CD4-positive, alpha-beta T cell treated with Interleukin-6 for 4 hours (primary cell): ENCODE results near the gene SHB.

Experiments used
- DNase-seq: peaks from one replicate; pipeline ENCODE4 v3.0.0-alpha.2; 2020; ENCODE audit warnings: mixed read lengths

The SHB gene

DNA sequence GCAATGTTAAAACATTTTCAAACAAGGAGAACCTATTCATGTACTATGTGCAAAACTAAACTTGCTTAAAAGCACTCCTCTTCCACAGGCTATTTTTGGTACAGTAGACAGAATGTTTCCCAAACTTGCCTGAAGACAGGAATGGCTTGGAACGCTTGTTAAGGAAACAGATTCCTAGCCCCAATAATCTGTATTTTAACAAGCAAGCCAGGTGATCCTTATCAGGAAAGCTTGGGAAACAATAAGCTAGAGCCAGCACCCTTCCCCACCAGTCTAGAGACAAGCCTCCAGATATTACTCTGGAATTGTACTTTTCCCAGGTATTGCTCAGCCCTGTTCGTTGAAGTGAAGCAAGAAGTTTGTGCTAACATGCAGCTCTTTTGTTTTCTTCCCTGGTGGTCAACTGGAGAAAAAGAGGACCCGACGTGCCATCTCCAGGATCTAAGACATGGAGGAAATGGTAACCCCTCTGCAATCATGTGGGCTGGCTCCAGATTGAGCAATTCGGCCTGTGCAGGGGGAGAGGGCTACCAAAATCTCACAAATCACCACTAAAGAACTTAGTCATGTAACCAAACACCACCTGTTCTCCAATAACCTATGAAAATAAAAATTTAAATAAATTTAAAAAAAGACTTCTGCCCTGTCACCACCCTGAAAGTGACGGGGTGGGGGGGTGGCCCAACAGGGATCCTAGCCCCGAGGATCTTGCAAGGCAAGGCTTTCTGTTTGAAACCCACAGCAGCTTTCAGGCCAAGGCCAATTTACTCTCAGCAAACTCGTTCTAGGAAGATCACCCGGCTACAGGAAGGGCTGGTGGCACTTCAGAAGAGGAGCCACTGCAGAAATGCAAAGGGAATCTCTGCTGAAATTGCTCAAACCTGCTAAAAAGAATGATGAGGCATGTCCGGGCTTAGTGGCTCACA lies 48.6 kb downstream of the SHB start:
- no peak for DNase-seq

DNA sequence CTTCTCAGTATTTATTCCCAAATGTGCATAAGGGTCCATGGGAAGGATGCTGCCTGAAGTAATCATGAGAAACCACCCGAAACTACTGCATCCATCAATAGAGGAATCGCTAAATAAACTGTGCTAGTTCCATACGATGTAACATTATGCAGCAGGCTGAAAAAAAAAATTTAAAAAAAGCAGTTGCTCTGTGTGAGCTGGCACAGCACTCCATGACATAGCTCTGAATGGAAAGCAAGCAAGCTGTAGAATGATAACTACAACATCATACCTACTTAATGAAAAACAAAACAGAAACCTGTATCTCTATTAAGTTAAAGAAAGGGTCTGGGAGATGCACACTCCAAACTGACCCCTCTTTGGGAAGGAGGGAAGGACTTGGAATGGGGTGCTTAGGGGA lies 49.3 kb downstream of the SHB start:
- no peak for DNase-seq

DNA sequence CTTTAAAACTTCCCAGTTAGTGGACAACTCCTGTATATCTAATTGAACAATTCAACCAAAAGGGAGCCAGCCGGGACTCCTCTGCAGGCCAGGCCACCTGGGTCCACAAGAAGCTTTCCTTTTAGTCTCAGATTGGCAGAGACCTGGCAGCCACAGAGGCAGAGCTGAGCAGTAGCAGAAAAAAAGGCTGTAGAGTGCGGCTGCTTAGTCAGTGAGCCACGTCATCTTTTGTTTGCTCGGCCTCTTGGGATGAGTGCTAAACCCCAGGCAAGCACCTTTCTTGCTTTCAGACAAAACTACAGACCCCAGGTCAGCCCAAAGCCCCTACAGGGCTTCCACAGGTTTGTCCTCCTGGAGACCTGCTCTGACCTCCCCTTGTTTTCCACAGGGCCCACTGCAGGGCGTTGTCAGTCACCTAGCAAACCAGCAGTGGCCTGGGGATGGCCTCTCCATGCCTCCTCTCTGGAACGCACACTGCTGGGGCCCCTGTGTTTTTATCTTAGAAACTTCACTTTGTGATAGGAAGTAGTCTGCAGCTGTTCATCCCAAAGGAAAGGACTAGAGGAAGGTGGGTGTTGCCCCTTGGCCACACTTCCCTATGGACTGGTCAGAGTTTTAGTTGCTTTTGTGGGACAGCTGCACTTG lies 49.9 kb downstream of the SHB start:
- DNase-seq: no peak

DNA sequence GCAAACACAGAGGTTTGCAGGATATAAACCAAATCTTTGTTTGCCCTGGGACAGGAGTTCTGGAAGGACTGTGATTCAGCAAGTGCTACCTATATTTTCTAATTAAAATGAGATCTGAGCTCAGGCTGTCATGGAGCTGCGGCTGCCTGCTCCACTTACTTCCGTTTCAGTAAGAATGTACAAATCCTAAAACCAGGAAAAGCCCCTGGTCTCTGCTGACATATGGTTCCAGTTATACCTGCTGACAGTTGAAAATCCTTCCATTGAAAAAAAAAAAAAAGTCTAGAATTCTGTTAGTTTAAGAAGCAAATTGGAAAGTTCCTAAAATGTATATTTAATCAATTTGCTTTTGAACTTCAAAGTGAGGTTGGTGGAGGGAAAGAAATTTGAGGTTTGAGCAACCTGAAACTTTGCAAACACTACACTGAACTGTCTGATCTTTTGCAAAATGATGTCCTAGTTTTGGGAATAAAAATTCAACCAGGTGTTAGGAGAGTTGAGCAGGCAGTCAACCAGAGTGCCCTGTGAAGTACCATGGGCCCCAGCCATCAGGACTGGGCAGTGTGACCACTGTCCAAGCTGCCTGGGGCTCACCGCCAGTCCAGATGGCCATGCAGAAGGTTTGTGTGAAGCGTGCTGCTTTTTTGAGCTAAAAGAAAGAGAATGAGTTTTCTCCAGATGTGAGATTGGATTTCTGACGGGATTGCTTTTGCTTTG lies 50.6 kb downstream of the SHB start:
- DNase-seq: no peak

DNA sequence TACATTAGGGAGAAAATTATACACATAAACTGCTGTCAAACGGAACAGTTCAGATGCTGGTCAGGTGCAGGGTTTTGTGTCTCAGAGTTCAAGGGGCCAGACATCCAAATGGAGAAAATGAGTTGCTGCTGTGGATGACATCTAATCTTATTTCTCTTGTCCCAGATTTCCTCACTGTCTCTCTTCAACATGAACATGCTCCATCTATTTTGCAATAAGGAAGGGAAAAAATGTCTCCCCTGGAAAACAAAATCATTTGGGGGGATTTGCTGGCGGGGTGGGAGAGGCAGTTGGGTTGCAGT lies 51.2 kb downstream of the SHB start:
- DNase-seq: no peak

DNA sequence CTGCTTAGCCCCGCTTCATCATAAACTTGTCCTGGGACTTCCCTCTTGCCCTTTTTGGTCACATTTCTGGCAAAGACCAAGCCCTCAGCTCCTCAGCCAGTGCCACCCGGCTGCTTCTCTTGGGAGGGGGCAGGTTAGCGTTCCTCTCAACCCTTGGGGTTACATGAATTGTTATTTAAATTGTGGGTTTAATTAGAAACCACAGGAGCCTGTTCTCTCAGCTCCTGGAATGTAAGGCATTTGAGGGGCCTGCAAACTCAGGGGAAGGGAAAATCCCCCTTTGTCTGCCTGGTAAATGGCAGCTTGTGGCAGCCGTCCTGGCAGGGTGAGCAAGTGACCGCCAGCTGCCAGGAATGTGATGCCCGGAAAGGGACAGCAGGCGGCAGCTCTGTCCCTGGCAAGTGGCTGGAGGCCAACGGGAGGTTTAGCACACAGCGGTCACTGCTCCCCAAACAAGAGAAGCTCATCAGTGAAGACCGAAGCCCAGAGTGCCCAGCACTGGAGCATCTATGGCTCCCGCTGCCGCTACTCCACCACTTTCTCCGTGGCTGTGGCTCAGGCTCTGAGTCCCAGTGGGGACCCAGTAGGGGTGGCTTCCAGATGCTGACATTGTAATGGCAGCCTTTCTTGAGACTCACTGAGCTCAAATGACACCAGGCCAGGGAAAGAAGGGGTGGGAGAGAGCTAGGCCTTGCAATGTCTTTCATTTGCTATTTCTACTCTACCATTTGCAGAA lies 51.7 kb downstream of the SHB start:
- no peak for DNase-seq

DNA sequence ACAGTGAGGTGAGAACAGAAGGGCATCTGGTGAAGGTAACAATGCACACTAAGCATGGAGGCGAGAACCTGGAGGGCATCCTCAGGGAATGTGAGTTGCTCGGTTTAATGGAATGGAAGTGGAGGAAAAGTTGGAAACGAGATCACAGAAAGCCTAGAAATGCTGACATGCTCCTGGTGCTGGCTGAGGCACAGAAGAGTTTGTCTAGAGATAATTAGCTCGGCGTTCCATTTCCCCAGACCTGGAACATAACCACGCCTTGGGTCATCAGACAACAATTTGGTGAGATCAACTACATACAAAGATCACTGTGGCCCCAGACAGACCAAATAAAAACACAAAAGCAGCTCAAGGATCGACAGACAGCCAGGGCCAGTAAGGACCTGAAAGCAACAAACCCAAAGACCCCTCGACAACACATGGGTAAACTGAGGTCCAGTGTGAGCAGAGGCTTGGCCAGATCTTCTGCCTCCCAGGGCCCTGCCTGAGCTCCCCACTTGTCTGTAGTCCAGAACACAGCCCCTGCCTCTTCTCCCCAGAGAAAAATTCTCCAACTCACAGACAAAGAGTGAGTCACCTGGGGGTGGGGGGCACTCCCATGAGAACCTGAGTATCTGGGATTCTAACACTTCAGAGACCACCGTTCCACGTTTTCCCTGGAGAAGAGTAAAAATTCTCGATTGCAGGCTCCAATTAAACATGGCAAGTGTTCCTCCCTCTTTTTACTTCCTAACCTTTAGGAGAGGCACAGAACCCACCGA lies 52.5 kb downstream of the SHB start:
- DNase-seq: no peak

DNA sequence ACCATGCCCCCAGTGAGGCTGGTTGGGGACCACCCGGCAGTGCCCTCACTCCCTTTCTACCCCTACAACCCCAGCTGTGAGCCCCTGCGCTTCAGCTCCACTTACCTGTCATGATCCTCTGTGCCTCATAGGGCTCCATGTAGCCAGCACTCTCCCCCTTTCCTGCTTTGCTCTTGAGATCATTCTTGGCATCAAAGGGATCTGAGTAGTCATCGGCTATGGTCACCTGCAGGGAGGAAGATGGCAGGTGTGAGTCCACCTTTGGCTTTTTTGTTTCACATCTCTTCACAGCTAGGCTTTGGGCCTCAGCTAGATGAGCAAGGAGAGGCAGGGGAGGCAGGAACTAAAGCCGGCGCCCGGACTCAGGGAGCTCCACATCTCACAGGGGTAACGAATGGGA lies 53.1 kb downstream of the SHB start:
- no peak for DNase-seq

DNA sequence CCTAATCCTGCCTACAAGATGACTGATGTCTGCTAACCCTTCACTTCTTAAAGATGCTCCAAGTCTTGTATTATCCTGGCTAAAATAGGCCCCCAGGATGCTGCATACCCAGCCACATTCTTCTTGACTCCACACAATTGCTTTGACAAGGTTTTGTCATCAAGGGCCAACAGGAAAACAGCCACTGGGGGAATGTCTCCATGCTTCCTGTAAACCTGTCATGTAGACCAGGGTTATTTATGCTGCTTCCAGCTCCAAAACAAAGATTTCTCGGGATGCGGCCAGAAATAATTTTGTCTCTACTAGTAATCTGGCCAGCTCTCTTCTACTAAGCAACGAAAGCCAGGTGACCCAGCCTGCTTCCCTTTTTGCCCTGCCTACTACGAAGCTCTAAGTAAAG lies 53.8 kb downstream of the SHB start:
- no peak for DNase-seq

DNA sequence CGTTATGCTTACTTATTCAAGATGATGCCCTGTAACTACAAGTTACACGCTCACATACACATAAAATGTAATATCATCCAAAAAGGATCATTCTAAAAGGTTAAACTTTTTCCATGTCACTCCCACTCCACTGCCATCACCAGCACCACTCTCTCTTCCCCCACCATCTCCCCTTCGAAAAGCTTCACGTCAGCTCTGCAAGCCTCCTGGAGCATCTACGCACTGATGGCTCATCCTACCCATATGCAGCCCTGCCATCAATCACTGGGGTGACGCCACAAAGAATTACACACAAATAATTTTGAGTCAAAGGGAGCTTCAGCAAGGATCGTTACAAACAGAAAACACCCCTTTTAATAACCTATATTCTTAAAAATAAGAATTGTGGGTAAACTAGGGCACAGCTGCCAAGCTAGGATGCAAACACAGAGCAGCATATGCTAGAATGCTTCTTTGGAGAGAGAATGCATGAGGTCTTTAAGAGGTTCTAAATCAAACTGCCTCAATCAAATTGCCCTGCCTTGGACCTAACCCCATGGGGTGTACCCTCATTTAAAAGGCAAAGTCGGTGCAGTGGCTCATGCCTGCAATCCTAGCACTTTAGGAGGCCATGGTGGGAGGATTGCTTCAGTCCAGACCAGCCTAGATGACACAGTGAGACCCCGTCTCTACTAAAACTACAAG lies 56.1 kb downstream of the SHB start:
- no peak for DNase-seq

DNA sequence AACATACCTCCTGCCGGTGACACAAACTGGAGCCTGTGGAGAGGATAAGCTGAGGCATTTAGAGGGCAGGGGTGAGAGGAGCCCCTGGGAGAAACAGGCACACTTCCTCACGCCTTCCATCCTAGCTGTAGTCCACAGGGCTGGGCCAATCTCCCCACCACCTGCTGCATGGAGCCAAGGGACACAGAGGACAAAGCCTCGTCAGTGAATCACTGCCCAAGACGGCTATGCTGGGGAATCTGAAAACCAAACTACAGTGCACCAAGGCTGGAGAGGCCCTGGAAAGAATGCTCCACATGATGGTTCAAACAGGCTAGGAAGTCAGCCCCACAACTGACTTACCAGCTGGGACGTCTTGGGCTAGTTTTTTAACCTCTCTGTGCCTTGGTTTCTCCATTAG lies 57.0 kb downstream of the SHB start:
- DNase-seq: no peak

DNA sequence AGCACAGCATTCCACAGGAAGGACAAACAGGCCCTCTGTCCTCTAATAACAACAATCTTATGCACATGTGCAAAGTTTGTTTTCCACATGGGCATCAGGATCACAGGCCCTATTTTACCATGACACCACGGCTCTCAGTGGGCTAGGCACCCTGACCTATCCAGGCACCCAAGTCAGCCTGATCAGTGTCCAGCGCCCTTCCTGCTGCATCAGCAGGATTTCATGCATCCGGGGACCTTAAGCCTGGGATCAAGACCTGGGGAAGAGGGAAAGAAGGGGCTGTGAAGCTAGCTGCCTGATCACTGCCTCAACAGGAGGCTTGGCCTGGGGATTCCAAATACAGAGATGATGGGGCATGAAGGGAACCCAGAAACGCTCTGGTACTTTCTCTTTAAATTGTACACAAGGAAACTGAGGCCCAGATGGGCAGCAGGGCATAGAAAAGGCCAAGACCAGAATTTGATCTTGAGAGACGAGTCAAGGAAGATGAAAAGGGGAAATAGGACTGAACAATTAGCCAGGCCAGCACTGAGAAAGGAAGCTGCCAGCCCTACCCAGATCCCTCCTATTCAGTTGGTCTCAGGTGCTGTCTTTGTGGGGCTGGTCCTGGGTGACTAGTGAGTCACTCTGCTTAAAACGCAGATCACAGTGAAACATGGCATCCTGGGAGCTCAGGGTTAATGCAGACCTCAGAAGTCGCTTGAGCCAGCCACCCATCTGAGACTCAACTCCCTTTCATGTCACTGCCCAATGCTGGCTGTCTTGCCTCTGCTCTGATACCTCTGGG lies 57.9 kb downstream of the SHB start:
- DNase-seq: no peak

DNA sequence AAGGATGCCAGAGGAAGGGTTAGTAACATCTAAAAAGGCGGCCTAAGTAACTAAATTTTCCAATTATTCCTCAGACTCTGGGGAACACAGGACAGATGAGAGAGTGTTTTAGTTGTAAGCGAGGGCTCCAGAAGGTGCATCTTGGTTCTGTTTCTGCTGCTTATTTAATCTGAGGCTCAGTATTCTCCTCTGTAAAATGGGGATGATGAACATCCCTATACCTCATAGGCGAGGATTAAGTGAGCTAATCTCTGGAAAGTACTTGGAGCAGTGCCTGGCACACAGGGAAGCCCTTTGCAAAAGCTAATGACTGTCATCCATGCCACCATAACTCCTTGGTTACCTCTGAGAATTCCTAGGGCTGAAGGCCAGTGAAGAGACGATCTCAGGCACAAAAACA lies 59.0 kb downstream of the SHB start:
- no peak for DNase-seq

DNA sequence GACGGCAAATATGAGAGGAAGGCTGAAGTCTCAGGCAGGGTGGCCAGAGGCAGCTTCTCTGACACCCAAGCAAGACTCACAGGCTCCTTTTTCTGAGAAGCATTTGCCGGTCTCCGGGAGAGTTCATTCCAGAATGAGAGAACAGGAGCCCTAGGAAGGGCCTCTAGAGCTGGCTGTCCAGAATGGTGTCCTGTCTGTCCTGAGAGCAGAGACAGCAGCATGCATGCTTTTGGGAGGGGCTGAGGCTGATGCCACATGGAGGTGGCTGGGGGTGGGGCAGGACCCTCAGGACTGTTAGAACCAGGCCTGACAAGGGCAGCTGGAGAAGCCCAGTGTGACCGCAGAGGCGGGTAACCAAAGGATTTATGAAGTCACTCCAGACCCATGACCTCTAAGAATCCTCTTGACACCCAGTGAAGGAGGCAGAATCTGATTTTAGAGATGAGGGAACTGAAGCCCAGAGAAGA lies 60.0 kb downstream of the SHB start:
- no peak for DNase-seq

DNA sequence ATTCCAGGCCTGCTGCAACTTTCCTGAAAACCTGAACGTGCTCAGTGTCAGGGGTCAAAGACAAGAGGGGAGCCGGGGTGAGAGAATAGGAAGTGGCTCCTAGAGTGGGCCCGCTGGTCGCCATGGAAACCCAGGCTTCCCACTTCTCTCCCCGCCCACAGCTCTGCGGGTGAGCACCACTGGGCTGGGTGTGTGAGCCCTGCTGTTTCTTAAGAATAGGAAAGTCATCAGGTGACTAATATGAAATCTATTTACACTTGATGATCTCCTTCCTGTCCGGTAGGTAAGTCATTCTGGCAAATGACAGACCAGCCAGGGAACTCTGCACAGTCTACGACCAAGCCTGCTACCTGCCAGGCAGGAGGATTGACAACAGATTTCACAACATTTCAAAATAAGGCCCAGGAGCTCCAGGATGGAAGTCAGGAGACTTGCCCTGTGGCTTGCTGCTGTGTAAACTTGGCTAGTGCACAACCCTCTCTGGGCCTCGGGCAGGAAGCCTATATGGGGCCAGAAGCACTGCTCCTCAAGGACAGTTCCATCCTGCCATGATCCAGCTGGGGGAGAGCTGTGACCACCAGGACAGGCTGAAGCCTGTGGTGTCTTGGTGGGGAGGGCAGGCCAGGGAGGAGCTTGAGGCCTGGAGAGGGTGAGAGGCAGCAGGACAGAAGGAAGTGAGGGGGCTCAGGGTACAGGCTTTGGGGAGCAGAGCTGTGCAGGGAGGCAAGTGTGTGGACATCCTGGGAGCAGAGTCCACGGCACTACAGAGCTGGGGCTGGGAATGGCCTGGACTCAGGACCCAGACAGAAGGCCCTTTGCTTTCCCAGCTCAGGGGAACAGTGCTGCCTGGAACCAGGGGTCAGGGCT lies 60.6 kb downstream of the SHB start:
- no peak for DNase-seq

DNA sequence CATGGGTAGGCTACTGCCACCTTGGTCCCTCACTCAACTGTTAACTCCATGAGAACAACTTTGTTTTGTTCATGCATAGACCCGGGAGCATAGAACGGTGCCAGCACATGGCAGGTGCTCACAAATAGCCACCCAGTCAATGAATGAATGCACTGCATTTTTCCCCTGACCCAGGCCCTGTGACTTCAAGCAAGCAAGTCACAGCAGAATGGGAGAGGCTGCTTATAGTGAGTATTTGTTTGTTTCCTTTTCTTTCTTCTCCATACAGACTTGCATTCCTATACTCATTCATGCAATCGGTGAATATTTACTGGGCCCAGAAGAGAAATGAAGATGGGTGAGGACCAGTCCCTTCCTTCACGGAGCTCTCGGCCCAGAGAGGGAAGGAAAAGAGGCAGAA lies 62.0 kb downstream of the SHB start:
- DNase-seq: no peak

DNA sequence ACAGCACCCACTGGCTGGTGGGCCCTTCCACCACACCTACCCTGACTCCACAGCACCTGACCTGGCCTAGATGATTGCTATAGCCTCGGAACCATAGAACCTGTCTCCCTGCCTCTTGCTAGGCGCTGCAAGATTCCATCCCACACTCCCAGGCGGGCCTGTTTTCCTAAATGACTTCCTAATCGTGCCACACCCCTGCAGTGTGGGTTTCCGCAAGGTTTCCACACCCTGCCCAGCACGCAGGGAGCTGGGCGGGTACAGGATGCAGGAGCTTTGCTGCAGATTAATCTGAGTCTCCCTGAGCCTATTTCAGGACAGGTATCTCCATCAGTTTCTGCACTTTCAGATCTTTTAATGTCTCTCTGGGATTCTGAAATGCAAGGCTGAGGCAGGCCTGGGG lies 62.9 kb downstream of the SHB start:
- DNase-seq: no peak

DNA sequence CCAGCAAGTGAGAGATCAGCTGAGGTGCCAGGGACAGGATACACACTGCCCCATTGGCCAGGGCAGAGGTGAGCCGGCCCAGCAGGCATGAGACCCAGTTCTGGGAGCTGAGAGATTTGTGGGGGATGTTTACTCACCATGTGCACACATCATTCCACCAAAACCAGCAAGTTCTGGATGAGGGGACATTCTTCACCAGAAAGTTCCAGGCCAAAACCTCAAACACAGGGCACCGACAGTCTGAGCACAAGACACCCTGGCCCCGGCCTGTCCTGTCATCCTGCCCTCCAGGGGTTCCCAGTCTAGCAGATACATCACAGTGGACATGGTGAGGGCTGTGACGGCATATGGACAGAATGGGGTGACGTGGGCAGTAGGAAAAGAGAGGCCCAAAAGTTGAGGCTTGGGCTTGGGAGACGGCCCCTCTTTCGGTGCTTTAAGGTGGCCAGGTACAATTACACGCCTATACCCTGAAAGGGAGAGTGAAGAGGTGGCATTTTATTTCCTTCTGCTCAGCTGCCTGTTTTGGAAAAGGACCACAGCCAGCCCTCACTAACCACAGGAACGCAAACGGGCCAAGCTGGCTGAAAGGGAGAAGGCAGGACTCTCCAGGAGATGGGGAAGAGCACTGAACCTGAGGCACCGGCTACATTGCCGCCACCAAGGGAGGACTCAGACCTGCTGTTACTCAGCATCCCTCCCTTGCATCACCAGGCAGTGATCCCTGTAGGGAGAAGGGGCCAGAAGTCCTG lies 64.0 kb downstream of the SHB start:
- DNase-seq: no peak
